IMR-90 (cell line): ENCODE data around the gene TGFBR1. TPM values are rescaled to one million over a fixed set of nuclear protein-coding genes. Genes with fewer than 3 reads are reported as not detected.
A peak's percentile ranks its signal among the peaks of the same experiment; 100 is the strongest.

Experiments used
- ATAC-seq: fragments of 200-7000 bp; cut with Tn5 transposase; 2 replicates; pipeline ENCODE4 v1.9.1; 2020; ENCODE audit warnings: low read depth, mild to moderate bottlenecking, moderate library complexity
- BruUV-seq: library from RNA; stranded (reverse); fragments of 400-500 nt; replicated peaks from 2 replicates; lab custom pipeline; 2021; lab: Mats Ljungman, UMichigan
- CTCF ChIA-PET: fragments of 300-600 bp; formaldehyde crosslinking; extraction: SDS; loops from one replicate; lab custom pipeline; 2021; ENCODE audit warnings: antibody characterized with exemption; lab: Yijun Ruan, JAX
- POLR2A ChIA-PET: fragments of 300-600 bp; sonication (Branson Sonifier 250); formaldehyde crosslinking; loops from one replicate; lab custom pipeline; 2022; ENCODE audit warnings: antibody characterized with exemption; ENCODE audit not compliant: unreplicated experiment; lab: Charles Lee
- DNase-seq: peaks from one replicate; pipeline ENCODE4 v3.0.0; 2013
- H2AFZ ChIP-seq: replicated peaks from 2 replicates; pipeline ENCODE3; 2013; ENCODE audit warnings: low read length, mild to moderate bottlenecking; ENCODE audit not compliant: poor library complexity
- H2AK5ac ChIP-seq: 2 replicates; pipeline ENCODE4 v1.6.1; 2013; ENCODE audit warnings: low read depth, low read length, inconsistent platforms
- H2AK9ac ChIP-seq: replicated peaks from 2 replicates; pipeline ENCODE3; 2013; ENCODE audit warnings: mild to moderate bottlenecking, low read depth, low read length, moderate library complexity; ENCODE audit not compliant: poor library complexity
- H2BK120ac ChIP-seq: 2 replicates; pipeline ENCODE4 v1.6.1; 2013; ENCODE audit warnings: low read depth, low read length, inconsistent platforms
- H2BK15ac ChIP-seq: 3 replicates; pipeline ENCODE4 v1.6.1; 2013; ENCODE audit warnings: low read depth, low read length, inconsistent platforms
- H2BK20ac ChIP-seq: 2 replicates; pipeline ENCODE4 v1.6.1; 2013; ENCODE audit warnings: low read depth, mild to moderate bottlenecking, inconsistent platforms, low read length, moderate library complexity
- H2BK5ac ChIP-seq: 2 replicates; pipeline ENCODE4 v1.6.1; 2013; ENCODE audit warnings: mild to moderate bottlenecking, low read depth, low read length, inconsistent platforms; ENCODE audit not compliant: poor library complexity, severe bottlenecking
- H3K14ac ChIP-seq: replicated peaks from 2 replicates; pipeline ENCODE4 v1.6.1; 2013; ENCODE audit warnings: low read depth, low read length, inconsistent platforms
- H3K18ac ChIP-seq: 2 replicates; pipeline ENCODE4 v1.6.1; 2013; ENCODE audit warnings: low read depth, low read length, control low read depth
- H3K23ac ChIP-seq: 2 replicates; pipeline ENCODE4 v1.6.1; 2013; ENCODE audit warnings: low read depth, low read length, inconsistent platforms
- H3K27ac ChIP-seq: 2 replicates; pipeline ENCODE4 v1.5.1; 2013; ENCODE audit warnings: mild to moderate bottlenecking, control low read depth, low read length; ENCODE audit not compliant: insufficient read depth
- H3K27me3 ChIP-seq: 2 replicates; pipeline ENCODE4 v1.6.1; 2013; ENCODE audit warnings: low read length; ENCODE audit not compliant: control insufficient read depth, insufficient read depth
- H3K36me3 ChIP-seq: 2 replicates; pipeline ENCODE4 v1.6.1; 2013; ENCODE audit warnings: low read length, mixed read lengths; ENCODE audit not compliant: control insufficient read depth, insufficient read depth
- H3K4ac ChIP-seq: 2 replicates; pipeline ENCODE4 v1.6.1; 2013; ENCODE audit warnings: low read depth, low read length, inconsistent platforms
- H3K4me1 ChIP-seq: 2 replicates; pipeline ENCODE4 v1.6.1; 2013; ENCODE audit warnings: low read length, mixed read lengths; ENCODE audit not compliant: control insufficient read depth, insufficient read depth
- H3K4me2 ChIP-seq: 2 replicates; pipeline ENCODE4 v1.6.1; 2013; ENCODE audit warnings: low read depth, mild to moderate bottlenecking, control low read depth, low read length, moderate library complexity
- H3K4me3 ChIP-seq: 2 replicates; pipeline ENCODE4 v1.5.1; 2013; ENCODE audit warnings: low read depth, mild to moderate bottlenecking, control low read depth, low read length, moderate library complexity; ENCODE audit not compliant: insufficient read depth
- H3K56ac ChIP-seq: 2 replicates; pipeline ENCODE4 v1.6.1; 2013; ENCODE audit warnings: low read length, inconsistent platforms; ENCODE audit not compliant: insufficient read depth; ENCODE audit errors: extremely low read depth
- H3K79me1 ChIP-seq, 2 experiments: 2 replicates each; pipeline ENCODE4 v1.6.1; 2013; ENCODE audit warnings: low read length in 2 of 2, inconsistent platforms in 1 of 2, low read depth in 1 of 2
- H3K9ac ChIP-seq: 2 replicates; pipeline ENCODE4 v1.6.1; 2013; ENCODE audit warnings: low read depth, low read length, control low read depth
- H3K9me1 ChIP-seq: 2 replicates; pipeline ENCODE4 v1.6.1; 2013; ENCODE audit warnings: low read length, inconsistent platforms; ENCODE audit not compliant: insufficient read depth
- H3K9me3 ChIP-seq: 2 replicates; pipeline ENCODE4 v1.6.1; 2013; ENCODE audit warnings: low read length; ENCODE audit not compliant: control insufficient read depth, insufficient read depth
- H4K20me1 ChIP-seq: 2 replicates; pipeline ENCODE4 v1.6.1; 2013; ENCODE audit warnings: low read length, inconsistent platforms; ENCODE audit not compliant: insufficient read depth
- H4K5ac ChIP-seq: 2 replicates; pipeline ENCODE4 v1.6.1; 2013; ENCODE audit warnings: mild to moderate bottlenecking, low read depth, low read length, control low read depth
- H4K8ac ChIP-seq, 2 experiments: 2 replicates each; pipeline ENCODE4 v1.6.1; 2013; ENCODE audit warnings: low read depth in 2 of 2, low read length in 2 of 2, control low read depth in 1 of 2, inconsistent platforms in 1 of 2
- H4K91ac ChIP-seq: 2 replicates; pipeline ENCODE4 v1.6.1; 2013; ENCODE audit warnings: low read depth, low read length, inconsistent platforms; ENCODE audit not compliant: insufficient read depth
- BHLHE40 ChIP-seq: fragments of 150-350 bp; IDR thresholded peaks from 2 replicates; pipeline ENCODE4 v1.6.1; 2016; ENCODE audit warnings: mild to moderate bottlenecking, low read depth, low read length
- CEBPB ChIP-seq: IDR thresholded peaks from 2 replicates; pipeline ENCODE4 v1.6.1; 2012; ENCODE audit warnings: low read depth, low read length, improper control_type of control experiment
- CHD1 ChIP-seq: IDR thresholded peaks from 2 replicates; pipeline ENCODE4 v1.6.1; 2012; ENCODE audit warnings: low read depth, low read length, improper control_type of control experiment
- FOS ChIP-seq: fragments of 150-350 bp; IDR thresholded peaks from 2 replicates; pipeline ENCODE4 v1.6.1; 2016; ENCODE audit warnings: low read depth, low read length
- MAFK ChIP-seq: IDR thresholded peaks from 2 replicates; pipeline ENCODE4 v1.6.1; 2012; ENCODE audit warnings: low read depth, low read length, improper control_type of control experiment
- MAZ ChIP-seq: IDR thresholded peaks from 2 replicates; pipeline ENCODE4 v1.6.1; 2012; ENCODE audit warnings: low read depth, mild to moderate bottlenecking, low read length, improper control_type of control experiment, moderate library complexity, borderline replicate concordance
- MXI1 ChIP-seq: IDR thresholded peaks from 2 replicates; pipeline ENCODE4 v1.6.1; 2012; ENCODE audit warnings: low read depth, mild to moderate bottlenecking, low read length, moderate library complexity, borderline replicate concordance
- NFE2L2 ChIP-seq: fragments of 150-350 bp; IDR thresholded peaks from 2 replicates; pipeline ENCODE4 v1.6.1; 2016; ENCODE audit warnings: low read depth, mild to moderate bottlenecking, low read length
- POLR2A ChIP-seq: IDR thresholded peaks from 2 replicates; pipeline ENCODE4 v1.6.1; 2012; ENCODE audit warnings: mild to moderate bottlenecking, low read depth, low read length
- RAD21 ChIP-seq: IDR thresholded peaks from 2 replicates; pipeline ENCODE4 v1.6.1; 2012; ENCODE audit warnings: low read length, improper control_type of control experiment
- RCOR1 ChIP-seq: IDR thresholded peaks from 2 replicates; pipeline ENCODE4 v1.6.1; 2012; ENCODE audit warnings: mild to moderate bottlenecking, low read length, improper control_type of control experiment; ENCODE audit not compliant: insufficient replicate concordance
- RFX5 ChIP-seq: IDR thresholded peaks from 2 replicates; pipeline ENCODE4 v1.8.0; 2012; ENCODE audit warnings: low read depth, mild to moderate bottlenecking, low read length, moderate library complexity
- SMC3 ChIP-seq: fragments of 150-350 bp; IDR thresholded peaks from 2 replicates; pipeline ENCODE4 v1.6.1; 2016; ENCODE audit warnings: low read depth, mild to moderate bottlenecking, antibody characterized with exemption, low read length, moderate library complexity
- WGBS, 2 experiments: methylation state at CpG; one replicate each; pipeline versions ENCODE4 v1.1.5 to v1.1.7; 2013; ENCODE audit warnings: missing lambda C conversion rate in 2 of 2; ENCODE audit not compliant: insufficient read length in 1 of 2; ENCODE audit errors: extremely low coverage in 2 of 2; 5-methylcytosine and 5-hydroxymethylcytosine counted together
- dilution Hi-C: fragments of 300-500 bp; cut with HindIII; formaldehyde crosslinking; loops from one replicate; pipeline ENCODE4 v1.14.3; 2018; ENCODE audit warnings: low sequenced_read_pairs; ENCODE audit not compliant: unreplicated experiment
- in situ Hi-C: fragments of 300-500 bp; cut with MboI; formaldehyde crosslinking; loops from 3 replicates; pipeline ENCODE4 v1.14.3; 2019; ENCODE audit warnings: low sequenced_read_pairs, inconsistent platforms, mixed read lengths
- intact Hi-C: fragments of 100-400 bp; cut with micrococcal nuclease; formaldehyde crosslinking; loops from 2 replicates; pipeline ENCODE4 v1.10.0; 2022
- polyA plus RNA-seq, 3 experiments: library from polyadenylated mRNA; depleted of rRNA; stranded (reverse); fragments of >200 nt; gene quantifications; 2 replicates each; pipeline ENCODE4 v1.2.3, GENCODE V29; 2012; ENCODE audit warnings: low replicate concordance in 1 of 3
- total RNA-seq: library from RNA; depleted of rRNA; stranded (reverse); fragments of >200 nt; gene quantifications from 2 replicates; pipeline ENCODE4 v1.2.3, GENCODE V29; 2012
- TF ChIP-seq, protein P1 (sequence below): fragments of 150-350 bp; IDR thresholded peaks from 2 replicates; pipeline ENCODE4 v1.6.1; 2017; ENCODE audit warnings: mild to moderate bottlenecking, antibody characterized with exemption, low read length, low read depth
- TF ChIP-seq, protein P2 (sequence below): fragments of 150-350 bp; IDR thresholded peaks from 2 replicates; pipeline ENCODE4 v1.6.1; 2016; ENCODE audit warnings: low read depth, mild to moderate bottlenecking, low read length, moderate library complexity, borderline replicate concordance

Gene TGFBR1
- total and polyA plus RNA-seq, 2 of the 4 experiments (the other 2 are of a cell fraction): 15.1 to 75.3 TPM

DNA sequence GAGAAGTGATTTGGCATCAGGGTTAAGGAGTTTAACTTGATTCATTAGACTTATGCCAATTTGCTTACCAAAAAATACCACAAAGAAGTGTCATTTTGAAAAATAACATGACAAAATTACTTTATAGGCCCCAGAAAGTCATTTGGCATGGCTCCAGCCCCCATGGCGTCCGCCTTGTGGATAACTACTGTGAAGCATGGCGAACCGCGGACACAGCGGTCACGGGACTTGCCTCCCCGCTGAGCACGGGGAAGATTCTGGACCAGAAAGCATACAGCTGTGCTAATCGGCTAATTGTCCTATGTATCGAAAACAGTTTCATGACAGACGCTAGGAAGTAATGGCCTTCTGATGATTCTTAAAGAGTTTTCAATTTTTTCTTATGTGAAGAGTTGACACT, 35.4 kb upstream of the TGFBR1 start:
- CTCF ChIA-PET: no interaction called here
- intact Hi-C loops: no loop called here
- no peak for ATAC-seq
- Histone ChIP-seq H3K27ac (peak overlapping the region; percentile 12; the same call in 1 of the 2 replicates), H4K91ac (no peak overlapping the region), H3K4me3 (no peak overlapping the region), H4K8ac (no peak overlapping the region), H3K4me1 (peaks cover 16% of the 10 kb centered on the region), H3K9me3 (no peaks in the 10 kb centered on the region), H3K4me2 (no peak overlapping the region), H3K27me3 (no peaks in the 10 kb centered on the region), H3K36me3 (peaks cover 37% of the 10 kb centered on the region; the same call in 1 of the 2 replicates), H3K4ac (no peak overlapping the region), H4K20me1 (no peaks in the 10 kb centered on the region), H3K56ac (no peak overlapping the region), H4K5ac (peak overlapping the region; percentile 37), H2AFZ (no peak overlapping the region), H2AK9ac (no peak overlapping the region), H3K18ac (peak overlapping the region; percentile 24), H2BK15ac (no peak overlapping the region), H3K9me1 (peaks cover 9% of the 10 kb centered on the region), H3K9ac (no peak overlapping the region), H2BK5ac (no peak overlapping the region), H2BK20ac (no peak overlapping the region), H3K79me1 (no peaks in the 10 kb centered on the region), H3K14ac (no peak overlapping the region), H2BK120ac (no peak overlapping the region), H2AK5ac (no peak overlapping the region; the same call in 1 of the 2 replicates), H3K23ac (no peak overlapping the region)
- in situ Hi-C loops: no loop called here
- WGBS, 2 experiments: 58% methylated on average over 8 of the region's 12 CpGs; no CpG with 5 or more reads in 1 of the 2 experiments
- BruUV-seq: no TSS peak
- DNase-seq: no peak
- dilution Hi-C loops: no loop called here
- TF ChIP-seq NFE2L2: no peak
- no peak for TF ChIP-seq RAD21
- TF ChIP-seq BHLHE40: no peak
- no peak for TF ChIP-seq CEBPB
- TF ChIP-seq MAFK: no peak
- no peak for TF ChIP-seq FOS
- TF ChIP-seq POLR2A: no peak
- no peak for TF ChIP-seq MAZ
- no peak for TF ChIP-seq SMC3
- TF ChIP-seq CHD1: no peak
- no peak for TF ChIP-seq RFX5
- no peak for TF ChIP-seq MXI1
- TF ChIP-seq, protein P1, sequence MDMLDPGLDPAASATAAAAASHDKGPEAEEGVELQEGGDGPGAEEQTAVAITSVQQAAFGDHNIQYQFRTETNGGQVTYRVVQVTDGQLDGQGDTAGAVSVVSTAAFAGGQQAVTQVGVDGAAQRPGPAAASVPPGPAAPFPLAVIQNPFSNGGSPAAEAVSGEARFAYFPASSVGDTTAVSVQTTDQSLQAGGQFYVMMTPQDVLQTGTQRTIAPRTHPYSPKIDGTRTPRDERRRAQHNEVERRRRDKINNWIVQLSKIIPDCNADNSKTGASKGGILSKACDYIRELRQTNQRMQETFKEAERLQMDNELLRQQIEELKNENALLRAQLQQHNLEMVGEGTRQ: no peak
- TF ChIP-seq, protein P2, sequence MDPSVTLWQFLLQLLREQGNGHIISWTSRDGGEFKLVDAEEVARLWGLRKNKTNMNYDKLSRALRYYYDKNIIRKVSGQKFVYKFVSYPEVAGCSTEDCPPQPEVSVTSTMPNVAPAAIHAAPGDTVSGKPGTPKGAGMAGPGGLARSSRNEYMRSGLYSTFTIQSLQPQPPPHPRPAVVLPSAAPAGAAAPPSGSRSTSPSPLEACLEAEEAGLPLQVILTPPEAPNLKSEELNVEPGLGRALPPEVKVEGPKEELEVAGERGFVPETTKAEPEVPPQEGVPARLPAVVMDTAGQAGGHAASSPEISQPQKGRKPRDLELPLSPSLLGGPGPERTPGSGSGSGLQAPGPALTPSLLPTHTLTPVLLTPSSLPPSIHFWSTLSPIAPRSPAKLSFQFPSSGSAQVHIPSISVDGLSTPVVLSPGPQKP: no peak
- no peak for TF ChIP-seq RCOR1
- POLR2A ChIA-PET: no interaction called here
